DOHH2 (cell line): Measurements from ENCODE around the gene TMPRSS2.

Source experiments
- EZH2phosphoT487 ChIP-seq: fragments of 200-600 bp; sonication (generic); IDR thresholded peaks from 2 replicates; pipeline ENCODE4 v1.6.1; 2017; ENCODE audit warnings: borderline replicate concordance, mild to moderate bottlenecking, antibody characterized with exemption, low read length, moderate library complexity, mixed read lengths
- TF ChIP-seq, protein P1 (sequence below): fragments of 200-600 bp; sonication (generic); IDR thresholded peaks from one replicate; pipeline ENCODE4 v1.5.1; 2014; ENCODE audit warnings: antibody characterized with exemption, mild to moderate bottlenecking, low read depth, low read length; ENCODE audit not compliant: poor library complexity, severe bottlenecking

- TF ChIP-seq, protein P1, sequence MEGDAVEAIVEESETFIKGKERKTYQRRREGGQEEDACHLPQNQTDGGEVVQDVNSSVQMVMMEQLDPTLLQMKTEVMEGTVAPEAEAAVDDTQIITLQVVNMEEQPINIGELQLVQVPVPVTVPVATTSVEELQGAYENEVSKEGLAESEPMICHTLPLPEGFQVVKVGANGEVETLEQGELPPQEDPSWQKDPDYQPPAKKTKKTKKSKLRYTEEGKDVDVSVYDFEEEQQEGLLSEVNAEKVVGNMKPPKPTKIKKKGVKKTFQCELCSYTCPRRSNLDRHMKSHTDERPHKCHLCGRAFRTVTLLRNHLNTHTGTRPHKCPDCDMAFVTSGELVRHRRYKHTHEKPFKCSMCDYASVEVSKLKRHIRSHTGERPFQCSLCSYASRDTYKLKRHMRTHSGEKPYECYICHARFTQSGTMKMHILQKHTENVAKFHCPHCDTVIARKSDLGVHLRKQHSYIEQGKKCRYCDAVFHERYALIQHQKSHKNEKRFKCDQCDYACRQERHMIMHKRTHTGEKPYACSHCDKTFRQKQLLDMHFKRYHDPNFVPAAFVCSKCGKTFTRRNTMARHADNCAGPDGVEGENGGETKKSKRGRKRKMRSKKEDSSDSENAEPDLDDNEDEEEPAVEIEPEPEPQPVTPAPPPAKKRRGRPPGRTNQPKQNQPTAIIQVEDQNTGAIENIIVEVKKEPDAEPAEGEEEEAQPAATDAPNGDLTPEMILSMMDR: no peak
- no peak for TF ChIP-seq EZH2phosphoT487
These were observed 27.8 kb downstream of the TMPRSS2 start for GRCh38 chr21:41480086-41480690.
